Measurements from ENCODE around the gene KIF11.
"Not testable (repeated sequence)": the region's sequence is repeated elsewhere in the genome, so short reads cannot be mapped to it uniquely, and the experiment has no call there.

- not testable (repeated sequence) for TF ChIP-seq CTCF (IDR thresholded peaks at IDR 0.05 in 8 of 11, conservative IDR thresholded peaks at IDR 0.05 in 3 of 11); POLR2A (IDR thresholded peaks at IDR 0.05); POLR2AphosphoS5 (IDR thresholded peaks at IDR 0.05)
Measured at GRCh38 chr10:92582347-92582746, 10.6 kb upstream of the KIF11 start.
